ENCODE measurements around the gene SOS1. TPM values are rescaled to one million over a fixed set of nuclear protein-coding genes. Genes with fewer than 3 reads are reported as not detected.

SOS1 gene
- total RNA-seq, 2 donors from 2014 or later: 29.8 to 61.2 TPM

DNA sequence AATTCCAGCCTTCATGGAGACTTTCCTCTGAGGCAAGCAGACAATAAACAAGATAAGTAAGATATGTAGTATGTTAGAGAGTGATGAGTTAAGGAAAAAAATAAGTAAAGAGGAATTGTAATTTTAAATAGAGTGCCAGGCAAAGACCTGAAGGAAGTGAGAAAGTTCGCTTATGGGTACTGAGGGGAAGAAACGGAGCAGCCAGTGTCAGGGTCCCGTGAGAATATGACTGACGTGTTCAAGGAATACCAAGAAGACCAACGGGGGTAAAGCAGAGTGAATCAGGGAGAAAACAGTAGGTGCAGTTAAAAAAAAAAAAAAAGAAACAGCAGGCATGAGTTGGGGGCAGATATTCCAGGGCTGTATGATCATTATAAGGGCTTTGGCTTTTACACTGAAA is 186.1 kb downstream of the SOS1 start:
- no peak for DNase-seq (ENCODE audit: low spot score)
- no peak overlapping the region for H3K27ac ChIP-seq
- H3K27me3 ChIP-seq (replicated peaks; ENCODE audit: insufficient read depth): no peaks in the 10 kb centered on the region
- H3K9me3 ChIP-seq: no peaks in the 10 kb centered on the region
- no peaks in the 10 kb centered on the region for H3K4me1 ChIP-seq (ENCODE audit: control insufficient read depth in 1 of 2, low read depth in 2 of 2)
- H3K36me3 ChIP-seq: no peaks in the 10 kb centered on the region
- no peak overlapping the region for H3K4me3 ChIP-seq
- ATAC-seq (ENCODE audit: insufficient number of reproducible peaks, low FRiP score, low read depth): no peak
- TF ChIP-seq, protein P1, sequence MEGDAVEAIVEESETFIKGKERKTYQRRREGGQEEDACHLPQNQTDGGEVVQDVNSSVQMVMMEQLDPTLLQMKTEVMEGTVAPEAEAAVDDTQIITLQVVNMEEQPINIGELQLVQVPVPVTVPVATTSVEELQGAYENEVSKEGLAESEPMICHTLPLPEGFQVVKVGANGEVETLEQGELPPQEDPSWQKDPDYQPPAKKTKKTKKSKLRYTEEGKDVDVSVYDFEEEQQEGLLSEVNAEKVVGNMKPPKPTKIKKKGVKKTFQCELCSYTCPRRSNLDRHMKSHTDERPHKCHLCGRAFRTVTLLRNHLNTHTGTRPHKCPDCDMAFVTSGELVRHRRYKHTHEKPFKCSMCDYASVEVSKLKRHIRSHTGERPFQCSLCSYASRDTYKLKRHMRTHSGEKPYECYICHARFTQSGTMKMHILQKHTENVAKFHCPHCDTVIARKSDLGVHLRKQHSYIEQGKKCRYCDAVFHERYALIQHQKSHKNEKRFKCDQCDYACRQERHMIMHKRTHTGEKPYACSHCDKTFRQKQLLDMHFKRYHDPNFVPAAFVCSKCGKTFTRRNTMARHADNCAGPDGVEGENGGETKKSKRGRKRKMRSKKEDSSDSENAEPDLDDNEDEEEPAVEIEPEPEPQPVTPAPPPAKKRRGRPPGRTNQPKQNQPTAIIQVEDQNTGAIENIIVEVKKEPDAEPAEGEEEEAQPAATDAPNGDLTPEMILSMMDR (IDR thresholded peaks at IDR 0.05): no peak

DNA sequence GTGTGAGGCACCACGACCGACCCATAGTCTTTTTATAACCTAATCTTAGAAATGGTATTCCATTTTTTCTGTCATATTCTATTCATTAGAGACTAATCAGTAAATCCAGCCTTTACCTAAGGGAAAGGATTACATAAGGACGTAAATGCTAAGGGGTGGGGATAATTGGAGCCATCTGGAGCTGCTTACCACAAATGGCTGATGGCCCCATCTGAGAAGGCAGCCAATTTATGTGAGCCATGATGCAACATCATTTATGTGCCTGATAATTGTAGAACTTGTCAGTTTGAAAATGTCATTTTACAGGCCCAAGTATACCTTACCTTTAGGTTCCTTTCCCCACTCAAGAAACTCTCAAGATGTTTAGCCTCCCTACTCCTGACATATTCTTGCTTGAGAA is 187.2 kb downstream of the SOS1 start:
- no peaks in the 10 kb centered on the region for H3K4me1 ChIP-seq (ENCODE audit: control insufficient read depth in 1 of 2, low read depth in 2 of 2)
- H3K4me3 ChIP-seq: no peak overlapping the region
- DNase-seq (ENCODE audit: low spot score) (no peak), ATAC-seq (ENCODE audit: insufficient number of reproducible peaks, low FRiP score, low read depth) (no peak)
- H3K27ac ChIP-seq: no peak overlapping the region
- H3K9me3 ChIP-seq: no peaks in the 10 kb centered on the region
- H3K27me3 ChIP-seq (replicated peaks; ENCODE audit: insufficient read depth): no peaks in the 10 kb centered on the region
- TF ChIP-seq, protein P1 (IDR thresholded peaks at IDR 0.05): no peak
- no peaks in the 10 kb centered on the region for H3K36me3 ChIP-seq

DNA sequence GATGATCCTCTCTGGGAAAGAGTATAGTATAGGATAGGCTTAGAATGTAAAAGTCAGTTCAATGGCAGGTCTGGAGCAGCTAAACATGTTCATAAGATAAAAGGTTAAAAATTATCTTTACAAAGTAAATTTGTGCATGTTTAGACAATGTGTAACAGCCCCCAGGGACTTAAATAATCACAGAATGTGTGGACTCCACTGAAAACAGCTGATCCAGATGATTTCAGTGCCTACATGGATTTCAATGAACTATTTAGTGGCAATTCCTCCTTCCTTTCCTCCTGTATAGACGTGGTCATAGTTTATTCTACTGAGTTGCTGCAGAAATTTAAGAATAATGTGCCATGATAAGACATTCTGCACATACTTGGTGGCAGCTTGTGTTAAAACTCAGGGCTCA is 188.3 kb downstream of the SOS1 start:
- no peak for DNase-seq (ENCODE audit: low spot score)
- Histone ChIP-seq H3K9me3 (no peaks in the 10 kb centered on the region), H3K4me3 (no peak overlapping the region), H3K27ac (no peak overlapping the region), H3K4me1 (ENCODE audit: control insufficient read depth in 1 of 2, low read depth in 2 of 2) (no peaks in the 10 kb centered on the region), H3K36me3 (no peaks in the 10 kb centered on the region), H3K27me3 (replicated peaks; ENCODE audit: insufficient read depth) (no peaks in the 10 kb centered on the region)
- TF ChIP-seq, protein P1 (IDR thresholded peaks at IDR 0.05): no peak
- ATAC-seq (ENCODE audit: insufficient number of reproducible peaks, low FRiP score, low read depth): no peak

Other genes starting within 250 kb of the SOS1 start
- 10 to 100 TPM; 11.9 to 50.4 TPM for gene DHX57, start 245.1 kb downstream of the SOS1 start, total RNA-seq
- 10 to 100 TPM in 1 of 2 donors, 1 to 10 TPM in 1; 3.4 to 15.5 TPM for gene MORN2, start 245.1 kb downstream of the SOS1 start, total RNA-seq
- under 1 TPM; 0.35 to 0.41 TPM for gene ARHGEF33, start 231.2 kb downstream of the SOS1 start, total RNA-seq
- gene CDKL4, start 122.9 kb upstream of the SOS1 start, total RNA-seq: 1 to 10 TPM in 1 of 2 donors, not detected in 1; 2.6 TPM

Measured in thoracic aorta (tissue), 2 donors.